ENCODE data around the gene ATP1A3. TPM values are rescaled to one million over a fixed set of nuclear protein-coding genes. Genes with fewer than 3 reads are reported as not detected.

Gene ATP1A3
- total and polyA plus RNA-seq, 2 of the 13 experiments (the other 11 are each of a cell fraction or from before 2014, with no cell fraction given): 0.01 to 0.04 TPM

- TF ChIP-seq ZBTB39 (CRISPR knock-in tag; IDR thresholded peaks at IDR 0.05) (no peak), RCOR2 (CRISPR knock-in tag; IDR thresholded peaks at IDR 0.05) (no peak), ZC3H4 (CRISPR knock-in tag; IDR thresholded peaks at IDR 0.05; ENCODE audit: borderline replicate concordance) (no peak), ZBTB33 (CRISPR knock-in tag; IDR thresholded peaks at IDR 0.05) (no peak), BORCS8-MEF2B (CRISPR knock-in tag; IDR thresholded peaks at IDR 0.05) (no peak), ZNF207 (IDR thresholded peaks at IDR 0.05; ENCODE audit: borderline replicate concordance) (no peak), ZFP36L1 (CRISPR knock-in tag; IDR thresholded peaks at IDR 0.05) (no peak), MBD4 (IDR thresholded peaks at IDR 0.05; ENCODE audit: borderline replicate concordance, low read length) (no peak), AKAP8 (CRISPR knock-in tag; IDR thresholded peaks at IDR 0.05) (no peak), ZNF280D (CRISPR knock-in tag; IDR thresholded peaks at IDR 0.05) (no peak; the same call in 1 of the 2 replicates), ZNF101 (CRISPR knock-in tag; IDR thresholded peaks at IDR 0.05; ENCODE audit: borderline replicate concordance, low read depth) (no peak), RXRA (CRISPR knock-in tag; IDR thresholded peaks at IDR 0.05) (0 out of 2 replicates have a peak, but pooled peaks have one; percentile 8), RBAK (CRISPR knock-in tag; IDR thresholded peaks at IDR 0.05) (no peak), RERE (CRISPR knock-in tag; IDR thresholded peaks at IDR 0.05; ENCODE audit: low read depth) (no peak), KDM4B (CRISPR knock-in tag; IDR thresholded peaks at IDR 0.05) (no peak), PPARG (CRISPR knock-in tag; conservative IDR thresholded peaks at IDR 0.05) (no peak)
Measured at GRCh38 chr19:41959056-41960053, 34.7 kb downstream of the ATP1A3 start, which contains the start of gene RABAC1 (continued).

Data from HepG2 (cell line).